ENCODE data around the gene AP5S1.
"Not testable (repeated sequence)": the region's sequence is repeated elsewhere in the genome, so short reads cannot be mapped to it uniquely, and the experiment has no call there.

The AP5S1 gene

GRCh38 chr20:3843990-3844619, 23.8 kb downstream of the AP5S1 start:
- DNase-seq (ENCODE audit: low read depth in 2 of 2) = not testable (repeated sequence)

- DNase-seq (ENCODE audit: low read depth in 2 of 2) = no peak
Measured at GRCh38 chr20:3846378-3846739, 26.0 kb downstream of the AP5S1 start.

- peak; percentile 83 to 87 for DNase-seq (ENCODE audit: low read depth in 2 of 2)
Measured at GRCh38 chr20:3846740-3847428, 26.5 kb downstream of the AP5S1 start, which contains the start of gene MAVS. TSS of gene MAVS (plus strand) at chr20:3846834. CDS start at chr20:3854625, 7,791 bp downstream.

GRCh38 chr20:3847429-3847940, 27.1 kb downstream of the AP5S1 start:
- DNase-seq (ENCODE audit: low read depth in 2 of 2) = no peak

- no peak for DNase-seq (ENCODE audit: low read depth in 2 of 2)
Measured at GRCh38 chr20:3848565-3848964, 28.2 kb downstream of the AP5S1 start.

GRCh38 chr20:3854462-3854871, 34.1 kb downstream of the AP5S1 start:
- DNase-seq (ENCODE audit: low read depth in 2 of 2) = no peak

- no peak for DNase-seq (ENCODE audit: low read depth in 2 of 2)
Measured at GRCh38 chr20:3857405-3857804, 37.1 kb downstream of the AP5S1 start.

- DNase-seq (ENCODE audit: low read depth in 2 of 2) = no peak
Measured at GRCh38 chr20:3858689-3859088, 38.3 kb downstream of the AP5S1 start.

- DNase-seq (ENCODE audit: low read depth in 2 of 2) = no peak
Measured at GRCh38 chr20:3861191-3861590, 40.8 kb downstream of the AP5S1 start.

GRCh38 chr20:3862333-3862732, 42.0 kb downstream of the AP5S1 start:
- no peak for DNase-seq (ENCODE audit: low read depth in 2 of 2)

GRCh38 chr20:3863317-3863716, 43.0 kb downstream of the AP5S1 start:
- no peak for DNase-seq (ENCODE audit: low read depth in 2 of 2)

- DNase-seq (ENCODE audit: low read depth in 2 of 2) = no peak
Measured at GRCh38 chr20:3864518-3864917, 44.2 kb downstream of the AP5S1 start.

- no peak for DNase-seq (ENCODE audit: low read depth in 2 of 2)
Measured at GRCh38 chr20:3865152-3865886, 45.0 kb downstream of the AP5S1 start.

- DNase-seq (ENCODE audit: low read depth in 2 of 2) = no peak
Measured at GRCh38 chr20:3865887-3866407, 45.6 kb downstream of the AP5S1 start.

GRCh38 chr20:3866464-3866863, 46.1 kb downstream of the AP5S1 start:
- DNase-seq (ENCODE audit: low read depth in 2 of 2) = no peak

GRCh38 chr20:3867802-3868201, 47.5 kb downstream of the AP5S1 start:
- DNase-seq (ENCODE audit: low read depth in 2 of 2) = no peak

GRCh38 chr20:3869839-3870634, 49.7 kb downstream of the AP5S1 start:
- DNase-seq (ENCODE audit: low read depth in 2 of 2) = no peak

GRCh38 chr20:3871550-3872265, 51.4 kb downstream of the AP5S1 start:
- no peak for DNase-seq (ENCODE audit: low read depth in 2 of 2)

GRCh38 chr20:3873507-3873906, 53.2 kb downstream of the AP5S1 start:
- DNase-seq (ENCODE audit: low read depth in 2 of 2) = no peak

- no peak for DNase-seq (ENCODE audit: low read depth in 2 of 2)
Measured at GRCh38 chr20:3874194-3874844, 54.0 kb downstream of the AP5S1 start.

All from stimulated activated CD4-positive, alpha-beta T cell treated with anti-CD3 and anti-CD28 coated beads, Interleukin-4, amount 100 ng/mL, for 48 hours (primary cell).